Non-pigmented ciliary epithelial cell (primary cell): Measurements from ENCODE around the gene SH3GLB2.
A peak's percentile ranks its signal among the peaks of the same experiment; 100 is the strongest.

Source experiments
- DNase-seq: peaks from one replicate; pipeline ENCODE4 v3.0.0-alpha.2; 2010; ENCODE audit warnings: low read depth

Gene SH3GLB2

DNA sequence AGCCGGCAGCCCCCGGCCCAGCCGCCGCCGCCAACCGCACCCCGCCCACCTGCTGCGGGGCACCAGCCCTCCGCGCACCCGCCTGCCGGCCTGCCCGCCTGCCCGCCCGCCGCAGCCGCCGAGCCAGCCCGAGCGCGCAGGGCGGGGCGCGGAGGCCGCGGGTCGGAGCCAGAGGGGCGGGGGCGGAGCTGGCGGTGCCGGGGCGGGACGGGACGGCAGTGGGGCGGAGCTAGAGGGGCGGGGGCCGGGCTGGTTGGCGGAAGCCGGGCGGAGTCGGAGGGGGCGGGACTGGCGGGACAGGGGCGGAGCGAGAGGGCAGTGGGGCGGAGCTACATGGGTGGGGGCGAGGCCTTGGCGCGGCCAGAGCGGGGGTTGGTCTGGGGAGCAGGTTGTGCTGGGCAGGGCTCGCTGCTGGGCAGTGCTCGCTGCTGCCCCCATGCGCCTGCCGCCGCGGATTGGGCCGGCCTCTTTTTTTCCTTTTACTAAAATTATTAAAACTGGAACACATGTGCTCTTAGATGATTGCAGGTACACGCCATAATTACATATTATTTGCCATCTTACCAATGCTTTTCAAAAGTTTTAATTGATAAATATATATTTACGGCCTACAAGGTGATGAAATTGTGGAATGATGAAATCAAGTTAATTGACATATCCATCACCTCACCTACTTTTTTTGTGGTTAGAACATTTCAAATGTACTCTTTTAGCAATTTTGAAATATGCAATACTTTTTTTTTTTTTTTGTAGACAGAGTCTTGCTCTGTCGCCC lies at the start of gene SH3GLB2:
Gene SH3GLB2, minus strand, starts transcription at position 140 of the 775 bp plus-strand sequence. CDS start 177 bp downstream, outside the sequence.
- peak; percentile 75 for DNase-seq

GRCh38 chr9:129077236-129077635 lies 49.1 kb upstream of the SH3GLB2 start:
- DNase-seq = no peak

- DNase-seq = no peak
These were observed 48.5 kb upstream of the SH3GLB2 start for GRCh38 chr9:129076640-129077037.

DNA sequence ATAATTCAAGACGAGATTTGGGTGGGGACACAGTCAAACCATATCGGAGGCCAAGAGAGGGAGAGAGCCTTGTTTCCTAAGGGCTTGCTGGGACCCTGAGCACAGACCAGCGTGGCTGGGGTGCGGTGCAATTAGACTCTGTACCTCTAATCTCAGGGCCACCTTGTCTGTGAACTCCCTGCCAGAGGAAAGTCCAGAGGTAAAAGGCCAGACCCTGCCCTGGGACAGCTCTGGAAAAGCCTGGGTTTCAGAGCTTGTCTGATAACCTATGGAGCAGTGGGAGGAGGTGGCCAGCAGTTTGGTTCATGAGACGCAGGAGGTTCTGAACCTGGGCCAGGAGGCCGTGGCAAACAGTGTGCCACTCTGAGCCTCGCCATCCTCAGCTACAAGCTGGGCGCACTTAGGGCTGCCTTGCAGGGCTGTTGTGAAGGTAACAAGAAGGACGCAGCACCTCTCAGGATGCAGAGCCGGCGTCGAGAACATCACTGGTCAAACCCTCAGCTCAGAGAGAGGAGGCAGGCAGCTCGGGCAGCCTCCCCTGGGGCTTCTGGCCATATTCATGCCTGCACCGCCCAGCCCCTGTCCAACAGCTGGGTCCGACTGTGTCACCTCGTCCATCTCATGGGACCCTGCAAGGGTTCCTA lies 48.0 kb upstream of the SH3GLB2 start:
- no peak for DNase-seq

- no peak for DNase-seq
These were observed 46.0 kb upstream of the SH3GLB2 start for GRCh38 chr9:129074106-129074505.

DNA sequence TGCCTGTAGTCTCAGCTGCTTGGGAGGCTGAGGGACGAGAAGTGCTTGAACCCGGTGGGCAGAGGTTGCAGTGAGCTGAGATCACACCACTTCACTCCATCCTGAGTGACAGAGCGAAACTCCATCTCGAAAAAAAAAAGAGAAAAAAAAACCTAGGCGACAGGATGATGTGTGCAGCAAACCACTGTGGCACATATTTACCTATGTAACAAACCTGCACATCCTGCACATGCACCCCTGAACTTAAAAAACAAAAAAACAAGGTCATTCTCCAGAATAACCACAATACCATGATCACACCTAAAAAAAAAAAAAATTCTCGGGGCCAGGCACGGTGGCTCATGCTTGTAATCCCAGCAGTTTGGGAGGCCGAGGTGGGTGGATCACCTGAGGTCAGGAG lies 45.3 kb upstream of the SH3GLB2 start:
- no peak for DNase-seq

- DNase-seq = no peak
These were observed 44.0 kb upstream of the SH3GLB2 start for GRCh38 chr9:129072171-129072570.

GRCh38 chr9:129071526-129072126 lies 43.5 kb upstream of the SH3GLB2 start:
- DNase-seq = no peak

DNA sequence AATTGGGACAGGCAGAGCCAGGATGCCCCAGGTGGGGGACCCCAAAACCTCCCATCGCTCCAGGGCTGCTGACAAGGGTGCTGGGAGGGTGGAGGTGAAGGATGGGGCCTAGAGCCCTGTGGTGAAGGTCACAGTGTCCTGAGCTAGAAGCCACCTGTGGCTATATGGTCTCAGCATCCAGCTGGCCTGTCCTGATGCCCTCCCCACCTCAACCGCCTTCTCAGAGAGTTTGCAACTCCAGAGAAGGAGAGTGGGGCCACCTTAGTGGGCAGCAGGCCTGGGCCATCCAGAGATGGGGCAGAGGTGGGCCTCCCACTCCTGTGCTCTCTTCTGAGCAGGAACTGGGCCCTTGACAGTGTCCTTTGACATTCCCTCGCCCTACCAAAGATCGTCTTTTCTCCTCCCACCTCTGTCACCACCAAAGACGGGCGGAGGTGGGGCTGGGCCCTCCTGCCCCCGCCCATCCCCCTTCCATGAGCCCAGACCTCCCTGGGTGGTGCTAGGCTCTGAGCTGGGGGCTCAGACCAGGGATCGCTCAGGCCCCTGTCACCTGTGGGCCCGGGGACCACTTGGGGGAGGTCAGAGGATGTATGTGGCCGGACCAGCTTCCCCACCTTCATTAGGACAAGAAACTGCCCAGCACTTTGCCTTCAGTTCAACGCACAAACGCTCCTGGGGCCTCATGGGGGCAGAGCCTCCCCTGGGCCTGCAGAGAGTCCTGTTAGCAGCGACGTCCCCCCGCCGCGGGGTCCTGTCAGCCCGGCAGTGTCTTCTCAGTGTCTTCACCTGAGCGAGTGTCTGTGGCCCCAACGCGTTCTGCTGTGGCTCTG lies 42.8 kb upstream of the SH3GLB2 start:
- no peak for DNase-seq

DNA sequence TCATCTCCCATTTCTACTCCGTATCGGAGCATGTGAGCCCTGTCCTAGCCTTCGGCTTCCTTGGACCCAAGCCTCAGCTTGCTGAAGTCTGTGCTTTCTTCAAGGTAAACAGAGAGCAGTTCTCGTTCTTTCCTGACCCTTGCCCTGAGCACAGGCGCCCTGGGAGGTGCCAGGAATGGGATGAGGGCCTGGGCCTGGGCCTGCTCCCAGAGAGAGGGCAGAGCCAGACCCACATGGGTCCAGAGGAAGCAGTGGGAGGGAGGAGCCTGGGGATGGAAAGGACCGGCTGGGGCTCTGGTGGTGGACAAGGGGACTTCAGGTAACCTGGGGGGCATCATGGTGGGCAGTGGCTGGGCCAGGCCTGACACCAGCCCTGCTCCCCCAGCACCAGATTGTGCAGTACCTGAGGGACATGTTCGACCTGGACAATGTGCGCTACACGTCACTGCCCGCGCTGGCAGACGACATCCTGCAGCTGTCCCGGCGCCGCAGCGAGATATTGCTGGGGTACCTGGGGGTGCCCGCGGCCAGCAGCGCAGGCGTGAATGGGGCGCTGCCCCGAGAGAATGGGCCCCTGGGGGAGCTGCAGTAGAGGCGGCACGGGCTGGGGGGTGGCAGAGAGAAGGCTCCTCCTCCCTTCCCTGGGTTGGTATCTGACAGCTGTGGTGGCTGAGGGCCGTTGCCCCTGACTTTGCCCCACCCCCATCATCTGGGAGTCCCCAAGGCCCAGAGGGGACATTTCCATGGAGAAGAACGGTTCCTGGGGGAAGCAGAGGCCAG lies 41.9 kb upstream of the SH3GLB2 start:
- no peak for DNase-seq

DNA sequence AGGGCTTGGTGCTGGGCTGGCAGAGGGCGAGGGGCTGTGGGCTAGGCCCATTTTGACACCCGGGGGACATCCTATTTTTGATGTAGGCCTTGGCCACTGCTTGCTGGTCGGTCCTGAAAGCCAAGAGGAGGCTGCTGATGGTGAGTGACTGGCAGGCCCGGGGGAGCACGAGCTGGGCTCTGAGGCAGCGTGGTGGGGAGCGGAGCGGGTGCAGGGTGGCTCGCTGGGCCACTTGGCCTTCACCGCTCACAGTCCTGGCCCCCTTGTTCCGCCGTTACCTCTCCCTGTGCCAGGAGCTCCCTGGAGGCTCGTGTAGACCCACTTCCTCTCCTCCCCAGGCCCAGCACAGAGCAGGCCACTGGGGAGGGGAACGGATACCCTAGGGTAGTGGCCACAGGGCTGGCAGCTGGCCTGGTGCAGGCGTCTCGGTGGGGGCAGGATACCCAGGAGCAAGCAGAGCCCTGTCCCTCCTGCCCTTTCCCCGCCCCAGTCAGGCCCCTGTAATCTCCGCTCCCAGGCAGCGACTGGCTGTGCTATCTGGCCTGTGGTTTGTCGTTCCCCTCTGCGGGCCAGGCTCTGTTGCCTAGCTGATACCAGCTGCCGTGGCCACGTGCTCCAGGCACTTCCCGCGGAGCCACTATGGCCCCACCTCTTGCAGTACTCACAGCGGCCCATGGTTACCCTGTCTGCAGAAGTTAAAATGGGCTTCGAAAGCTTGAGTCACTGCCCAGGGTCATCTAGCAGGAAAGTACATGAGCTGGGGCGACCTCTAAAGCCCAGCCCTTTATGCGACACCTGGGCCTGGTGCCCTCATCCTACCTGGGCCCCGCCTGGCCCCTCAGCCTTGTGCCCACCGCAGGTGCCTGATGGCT lies 41.1 kb upstream of the SH3GLB2 start:
- no peak for DNase-seq

GRCh38 chr9:129068110-129068509 lies 40.0 kb upstream of the SH3GLB2 start:
- no peak for DNase-seq

- no peak for DNase-seq
These were observed 36.4 kb upstream of the SH3GLB2 start for GRCh38 chr9:129064499-129064908.

DNA sequence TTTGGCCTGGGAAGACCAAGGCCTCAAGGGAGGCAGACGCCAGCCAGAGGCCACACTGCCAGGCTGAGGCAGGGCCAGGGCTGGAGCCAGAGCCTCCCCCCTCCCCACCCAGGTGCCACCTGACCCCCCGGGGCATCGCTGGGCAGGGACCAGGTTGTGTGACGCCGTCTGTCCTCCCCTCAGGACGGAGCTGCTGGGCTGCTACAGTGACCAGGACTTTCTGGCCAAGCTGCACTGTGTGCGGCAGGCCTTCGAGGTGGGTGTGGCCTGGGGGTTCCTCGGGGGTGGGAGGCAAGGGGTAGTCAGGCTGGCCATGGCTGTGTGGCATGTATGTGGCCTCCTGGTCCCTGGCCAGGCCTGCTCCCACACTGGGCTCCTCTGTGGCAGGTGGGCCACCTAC lies 34.9 kb upstream of the SH3GLB2 start:
- DNase-seq = no peak

- DNase-seq = no peak
These were observed 32.9 kb upstream of the SH3GLB2 start for GRCh38 chr9:129060991-129061390.

GRCh38 chr9:129059796-129060785 lies 32.0 kb upstream of the SH3GLB2 start:
- DNase-seq = no peak

- no peak for DNase-seq
These were observed 31.0 kb upstream of the SH3GLB2 start for GRCh38 chr9:129058965-129059795.

- DNase-seq = no peak
These were observed 26.2 kb upstream of the SH3GLB2 start for GRCh38 chr9:129054163-129054851.
